Gastrocnemius medialis (tissue), 4 donors: ENCODE results near the gene GAS2L1.

Source experiments
- CTCF ChIP-seq, 5 experiments: fragments of 450-650 bp in 3 of 5; fragments of 200-600 bp in 2 of 5; sonication (generic) in 2 of 5; IDR thresholded peaks in 4 of 5; conservative IDR thresholded peaks in 1 of 5; 1 replicate in 4 of 5; 2 replicates in 1 of 5; pipeline ENCODE4 v1.5.1; 2016 to 2019; ENCODE audit warnings: antibody characterized with exemption in 5 of 5, mild to moderate bottlenecking in 3 of 5, moderate library complexity in 3 of 5
- POLR2A ChIP-seq, 2 donors: fragments of 450-650 bp; IDR thresholded peaks; one replicate each; pipeline ENCODE4 v1.6.1; 2017; ENCODE audit warnings: antibody characterized with exemption in 2 of 2, mild to moderate bottlenecking in 2 of 2, moderate library complexity in 2 of 2

- TF ChIP-seq CTCF (IDR thresholded peaks at IDR 0.05 in 4 of 5, conservative IDR thresholded peaks at IDR 0.05 in 1 of 5) = no peak
- no peak for TF ChIP-seq POLR2A (IDR thresholded peaks at IDR 0.05)
Observed at GRCh38 chr22:29335656-29336055, 29.2 kb downstream of the GAS2L1 start.
